ENCODE data around the gene SNX5.
A peak's percentile ranks its signal among the peaks of the same experiment; 100 is the strongest.

The SNX5 gene

GRCh38 chr20:17896771-17897369, 71.7 kb downstream of the SNX5 start:
- no peaks in the 10 kb centered on the region for H3K27me3 ChIP-seq (replicated peaks)
- H3K27ac ChIP-seq: no peak overlapping the region
- in situ Hi-C loops (cut with HindIII; ENCODE audit: low pct_ligation_motif_present, low sequenced_read_pairs): no loop called here
- no peak for DNase-seq
- H3K36me3 ChIP-seq (replicated peaks): no peaks in the 10 kb centered on the region
- no peak overlapping the region for H3K4me3 ChIP-seq (ENCODE audit: low read depth, low read length)
- TF ChIP-seq CTCF (IDR thresholded peaks at IDR 0.05; ENCODE audit: low read depth, low read length, missing control alignments): no peak

GRCh38 chr20:17896193-17896723, 72.3 kb downstream of the SNX5 start:
- Histone ChIP-seq H3K36me3 (replicated peaks) (no peaks in the 10 kb centered on the region), H3K27ac (peak overlapping the region; percentile 46), H3K27me3 (replicated peaks) (no peaks in the 10 kb centered on the region), H3K4me3 (ENCODE audit: low read depth, low read length) (no peak overlapping the region)
- in situ Hi-C loops (cut with HindIII; ENCODE audit: low pct_ligation_motif_present, low sequenced_read_pairs): no loop called here
- no peak for DNase-seq
- no peak for TF ChIP-seq CTCF (IDR thresholded peaks at IDR 0.05; ENCODE audit: low read depth, low read length, missing control alignments)

- no peaks in the 10 kb centered on the region for H3K36me3 ChIP-seq (replicated peaks)
- peak overlapping the region; percentile 46 for H3K27ac ChIP-seq
- no peaks in the 10 kb centered on the region for H3K27me3 ChIP-seq (replicated peaks)
- in situ Hi-C loops (cut with HindIII; ENCODE audit: low pct_ligation_motif_present, low sequenced_read_pairs): no loop called here
- TF ChIP-seq CTCF (IDR thresholded peaks at IDR 0.05; ENCODE audit: low read depth, low read length, missing control alignments): no peak
- DNase-seq: peak; percentile 58
- H3K4me3 ChIP-seq (ENCODE audit: low read depth, low read length): peak overlapping the region; percentile 43
These were observed 72.9 kb downstream of the SNX5 start for GRCh38 chr20:17895641-17896171.

GRCh38 chr20:17893445-17893844, 75.1 kb downstream of the SNX5 start:
- H3K4me3 ChIP-seq (ENCODE audit: low read depth, low read length): no peak overlapping the region
- TF ChIP-seq CTCF (IDR thresholded peaks at IDR 0.05; ENCODE audit: low read depth, low read length, missing control alignments): no peak
- H3K27me3 ChIP-seq (replicated peaks): no peaks in the 10 kb centered on the region
- in situ Hi-C loops (cut with HindIII; ENCODE audit: low pct_ligation_motif_present, low sequenced_read_pairs): no loop called here
- H3K36me3 ChIP-seq (replicated peaks): no peaks in the 10 kb centered on the region
- H3K27ac ChIP-seq: no peak overlapping the region
- DNase-seq: no peak

GRCh38 chr20:17892189-17892938, 76.2 kb downstream of the SNX5 start:
- in situ Hi-C loops (cut with HindIII; ENCODE audit: low pct_ligation_motif_present, low sequenced_read_pairs): no loop called here
- Histone ChIP-seq H3K36me3 (replicated peaks) (no peaks in the 10 kb centered on the region), H3K27me3 (replicated peaks) (no peaks in the 10 kb centered on the region), H3K4me3 (ENCODE audit: low read depth, low read length) (no peak overlapping the region), H3K27ac (no peak overlapping the region)
- no peak for DNase-seq
- TF ChIP-seq CTCF (IDR thresholded peaks at IDR 0.05; ENCODE audit: low read depth, low read length, missing control alignments): no peak

Measured in brain microvascular endothelial cell (primary cell).